IMR-90 (cell line): ENCODE measurements around the gene SAYSD1. TPM values are rescaled to one million over a fixed set of nuclear protein-coding genes. Genes with fewer than 3 reads are reported as not detected.

Source experiments
- ATAC-seq: fragments of 200-7000 bp; cut with Tn5 transposase; 2 replicates; pipeline ENCODE4 v1.9.1; 2020; ENCODE audit warnings: low read depth, mild to moderate bottlenecking, moderate library complexity
- BruUV-seq: library from RNA; stranded (reverse); fragments of 400-500 nt; replicated peaks from 2 replicates; lab custom pipeline; 2021; lab: Mats Ljungman, UMichigan
- CTCF ChIA-PET: fragments of 300-600 bp; formaldehyde crosslinking; extraction: SDS; loops from one replicate; lab custom pipeline; 2021; ENCODE audit warnings: antibody characterized with exemption; lab: Yijun Ruan, JAX
- POLR2A ChIA-PET: fragments of 300-600 bp; sonication (Branson Sonifier 250); formaldehyde crosslinking; loops from one replicate; lab custom pipeline; 2022; ENCODE audit warnings: antibody characterized with exemption; ENCODE audit not compliant: unreplicated experiment; lab: Charles Lee
- DNase-seq: peaks from one replicate; pipeline ENCODE4 v3.0.0; 2013
- H2AFZ ChIP-seq: replicated peaks from 2 replicates; pipeline ENCODE3; 2013; ENCODE audit warnings: low read length, mild to moderate bottlenecking; ENCODE audit not compliant: poor library complexity
- H2AK5ac ChIP-seq: 2 replicates; pipeline ENCODE4 v1.6.1; 2013; ENCODE audit warnings: low read depth, low read length, inconsistent platforms
- H2AK9ac ChIP-seq: replicated peaks from 2 replicates; pipeline ENCODE3; 2013; ENCODE audit warnings: mild to moderate bottlenecking, low read depth, low read length, moderate library complexity; ENCODE audit not compliant: poor library complexity
- H2BK120ac ChIP-seq: 2 replicates; pipeline ENCODE4 v1.6.1; 2013; ENCODE audit warnings: low read depth, low read length, inconsistent platforms
- H2BK15ac ChIP-seq: 3 replicates; pipeline ENCODE4 v1.6.1; 2013; ENCODE audit warnings: low read depth, low read length, inconsistent platforms
- H2BK20ac ChIP-seq: 2 replicates; pipeline ENCODE4 v1.6.1; 2013; ENCODE audit warnings: low read depth, mild to moderate bottlenecking, inconsistent platforms, low read length, moderate library complexity
- H2BK5ac ChIP-seq: 2 replicates; pipeline ENCODE4 v1.6.1; 2013; ENCODE audit warnings: mild to moderate bottlenecking, low read depth, low read length, inconsistent platforms; ENCODE audit not compliant: poor library complexity, severe bottlenecking
- H3K14ac ChIP-seq: replicated peaks from 2 replicates; pipeline ENCODE4 v1.6.1; 2013; ENCODE audit warnings: low read depth, low read length, inconsistent platforms
- H3K18ac ChIP-seq: 2 replicates; pipeline ENCODE4 v1.6.1; 2013; ENCODE audit warnings: low read depth, low read length, control low read depth
- H3K23ac ChIP-seq: 2 replicates; pipeline ENCODE4 v1.6.1; 2013; ENCODE audit warnings: low read depth, low read length, inconsistent platforms
- H3K27ac ChIP-seq: 2 replicates; pipeline ENCODE4 v1.5.1; 2013; ENCODE audit warnings: mild to moderate bottlenecking, control low read depth, low read length; ENCODE audit not compliant: insufficient read depth
- H3K27me3 ChIP-seq: 2 replicates; pipeline ENCODE4 v1.6.1; 2013; ENCODE audit warnings: low read length; ENCODE audit not compliant: control insufficient read depth, insufficient read depth
- H3K36me3 ChIP-seq: 2 replicates; pipeline ENCODE4 v1.6.1; 2013; ENCODE audit warnings: low read length, mixed read lengths; ENCODE audit not compliant: control insufficient read depth, insufficient read depth
- H3K4ac ChIP-seq: 2 replicates; pipeline ENCODE4 v1.6.1; 2013; ENCODE audit warnings: low read depth, low read length, inconsistent platforms
- H3K4me1 ChIP-seq: 2 replicates; pipeline ENCODE4 v1.6.1; 2013; ENCODE audit warnings: low read length, mixed read lengths; ENCODE audit not compliant: control insufficient read depth, insufficient read depth
- H3K4me2 ChIP-seq: 2 replicates; pipeline ENCODE4 v1.6.1; 2013; ENCODE audit warnings: low read depth, mild to moderate bottlenecking, control low read depth, low read length, moderate library complexity
- H3K4me3 ChIP-seq: 2 replicates; pipeline ENCODE4 v1.5.1; 2013; ENCODE audit warnings: low read depth, mild to moderate bottlenecking, control low read depth, low read length, moderate library complexity; ENCODE audit not compliant: insufficient read depth
- H3K56ac ChIP-seq: 2 replicates; pipeline ENCODE4 v1.6.1; 2013; ENCODE audit warnings: low read length, inconsistent platforms; ENCODE audit not compliant: insufficient read depth; ENCODE audit errors: extremely low read depth
- H3K79me1 ChIP-seq, 2 experiments: 2 replicates each; pipeline ENCODE4 v1.6.1; 2013; ENCODE audit warnings: low read length in 2 of 2, inconsistent platforms in 1 of 2, low read depth in 1 of 2
- H3K9ac ChIP-seq: 2 replicates; pipeline ENCODE4 v1.6.1; 2013; ENCODE audit warnings: low read depth, low read length, control low read depth
- H3K9me1 ChIP-seq: 2 replicates; pipeline ENCODE4 v1.6.1; 2013; ENCODE audit warnings: low read length, inconsistent platforms; ENCODE audit not compliant: insufficient read depth
- H3K9me3 ChIP-seq: 2 replicates; pipeline ENCODE4 v1.6.1; 2013; ENCODE audit warnings: low read length; ENCODE audit not compliant: control insufficient read depth, insufficient read depth
- H4K20me1 ChIP-seq: 2 replicates; pipeline ENCODE4 v1.6.1; 2013; ENCODE audit warnings: low read length, inconsistent platforms; ENCODE audit not compliant: insufficient read depth
- H4K5ac ChIP-seq: 2 replicates; pipeline ENCODE4 v1.6.1; 2013; ENCODE audit warnings: mild to moderate bottlenecking, low read depth, low read length, control low read depth
- H4K8ac ChIP-seq, 2 experiments: 2 replicates each; pipeline ENCODE4 v1.6.1; 2013; ENCODE audit warnings: low read depth in 2 of 2, low read length in 2 of 2, control low read depth in 1 of 2, inconsistent platforms in 1 of 2
- H4K91ac ChIP-seq: 2 replicates; pipeline ENCODE4 v1.6.1; 2013; ENCODE audit warnings: low read depth, low read length, inconsistent platforms; ENCODE audit not compliant: insufficient read depth
- FOS ChIP-seq: fragments of 150-350 bp; IDR thresholded peaks from 2 replicates; pipeline ENCODE4 v1.6.1; 2016; ENCODE audit warnings: low read depth, low read length
- RAD21 ChIP-seq: IDR thresholded peaks from 2 replicates; pipeline ENCODE4 v1.6.1; 2012; ENCODE audit warnings: low read length, improper control_type of control experiment
- WGBS, 2 experiments: methylation state at CpG; one replicate each; pipeline versions ENCODE4 v1.1.5 to v1.1.7; 2013; ENCODE audit warnings: missing lambda C conversion rate in 2 of 2; ENCODE audit not compliant: insufficient read length in 1 of 2; ENCODE audit errors: extremely low coverage in 2 of 2; 5-methylcytosine and 5-hydroxymethylcytosine counted together
- dilution Hi-C: fragments of 300-500 bp; cut with HindIII; formaldehyde crosslinking; loops from one replicate; pipeline ENCODE4 v1.14.3; 2018; ENCODE audit warnings: low sequenced_read_pairs; ENCODE audit not compliant: unreplicated experiment
- in situ Hi-C: fragments of 300-500 bp; cut with MboI; formaldehyde crosslinking; loops from 3 replicates; pipeline ENCODE4 v1.14.3; 2019; ENCODE audit warnings: low sequenced_read_pairs, inconsistent platforms, mixed read lengths
- intact Hi-C: fragments of 100-400 bp; cut with micrococcal nuclease; formaldehyde crosslinking; loops from 2 replicates; pipeline ENCODE4 v1.10.0; 2022
- polyA plus RNA-seq, 3 experiments: library from polyadenylated mRNA; depleted of rRNA; stranded (reverse); fragments of >200 nt; gene quantifications; 2 replicates each; pipeline ENCODE4 v1.2.3, GENCODE V29; 2012; ENCODE audit warnings: low replicate concordance in 1 of 3
- total RNA-seq: library from RNA; depleted of rRNA; stranded (reverse); fragments of >200 nt; gene quantifications from 2 replicates; pipeline ENCODE4 v1.2.3, GENCODE V29; 2012
- TF ChIP-seq, protein P1 (sequence below): fragments of 150-350 bp; IDR thresholded peaks from 2 replicates; pipeline ENCODE4 v1.6.1; 2017; ENCODE audit warnings: mild to moderate bottlenecking, antibody characterized with exemption, low read length, low read depth
- TF ChIP-seq, protein P2 (sequence below): conservative IDR thresholded peaks from 2 replicates; pipeline ENCODE4 v1.5.1; 2012; ENCODE audit warnings: mild to moderate bottlenecking, low read depth, low read length, improper control_type of control experiment

The SAYSD1 gene
- total and polyA plus RNA-seq, 2 of the 4 experiments (the other 2 are of a cell fraction) = 5.7 to 5.9 TPM

DNA sequence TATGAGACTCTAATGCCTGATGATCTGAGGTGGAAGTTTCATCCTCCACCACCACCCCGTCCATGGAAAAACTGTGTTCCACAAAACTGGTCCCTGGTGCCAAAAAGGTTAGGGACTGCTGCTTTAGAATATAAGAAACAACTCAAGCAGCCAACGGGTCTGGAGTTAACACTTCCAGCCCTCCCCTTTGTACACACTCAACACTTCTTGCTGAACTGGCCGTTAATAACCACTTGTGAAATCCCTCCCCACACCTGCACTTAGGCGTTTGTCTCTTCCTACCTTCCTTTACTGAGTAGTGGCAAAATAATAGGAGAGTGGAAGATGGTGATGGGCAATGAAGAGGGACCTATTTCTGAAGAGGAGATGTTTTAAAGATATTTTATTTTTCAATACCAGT is 10.5 kb downstream of the SAYSD1 start:
- intact Hi-C loops = loop anchor here (5.0 kb wide), 1 partner anchor 232 kb away; no protein-coding TSS in a partner anchor
- Histone ChIP-seq H2AK9ac (no peak overlapping the region), H4K8ac (no peak overlapping the region), H3K56ac (no peak overlapping the region), H3K4me3 (no peak overlapping the region), H3K36me3 (peaks cover 13% of the 10 kb centered on the region; the same call in 1 of the 2 replicates), H2AK5ac (no peak overlapping the region), H3K9me1 (no peaks in the 10 kb centered on the region), H4K91ac (no peak overlapping the region), H3K4ac (no peak overlapping the region), H4K5ac (no peak overlapping the region), H3K4me1 (peaks cover 3% of the 10 kb centered on the region; the same call in 1 of the 2 replicates), H3K23ac (no peak overlapping the region), H2BK15ac (no peak overlapping the region), H3K27me3 (no peaks in the 10 kb centered on the region), H3K18ac (no peak overlapping the region), H2BK5ac (no peak overlapping the region), H3K14ac (no peak overlapping the region), H3K79me1 (no peaks in the 10 kb centered on the region), H3K9me3 (no peaks in the 10 kb centered on the region), H3K27ac (no peak overlapping the region), H4K20me1 (no peaks in the 10 kb centered on the region), H3K4me2 (no peak overlapping the region), H2BK20ac (no peak overlapping the region), H2BK120ac (no peak overlapping the region), H3K9ac (no peak overlapping the region), H2AFZ (no peak overlapping the region)
- CTCF ChIA-PET = interaction anchor here (0.9 kb wide), 1 partner anchor 16 kb away, joined by 3 read pairs; no protein-coding TSS in a partner anchor
- dilution Hi-C loops = no loop called here
- POLR2A ChIA-PET = no interaction called here
- no CpG with 5 or more reads among the region's 4 CpGs for WGBS, 2 experiments
- in situ Hi-C loops = no loop called here
- DNase-seq = no peak
- TF ChIP-seq FOS (no peak), RAD21 (no peak)
- TF ChIP-seq, protein P1, sequence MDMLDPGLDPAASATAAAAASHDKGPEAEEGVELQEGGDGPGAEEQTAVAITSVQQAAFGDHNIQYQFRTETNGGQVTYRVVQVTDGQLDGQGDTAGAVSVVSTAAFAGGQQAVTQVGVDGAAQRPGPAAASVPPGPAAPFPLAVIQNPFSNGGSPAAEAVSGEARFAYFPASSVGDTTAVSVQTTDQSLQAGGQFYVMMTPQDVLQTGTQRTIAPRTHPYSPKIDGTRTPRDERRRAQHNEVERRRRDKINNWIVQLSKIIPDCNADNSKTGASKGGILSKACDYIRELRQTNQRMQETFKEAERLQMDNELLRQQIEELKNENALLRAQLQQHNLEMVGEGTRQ = no peak
- TF ChIP-seq, protein P2, sequence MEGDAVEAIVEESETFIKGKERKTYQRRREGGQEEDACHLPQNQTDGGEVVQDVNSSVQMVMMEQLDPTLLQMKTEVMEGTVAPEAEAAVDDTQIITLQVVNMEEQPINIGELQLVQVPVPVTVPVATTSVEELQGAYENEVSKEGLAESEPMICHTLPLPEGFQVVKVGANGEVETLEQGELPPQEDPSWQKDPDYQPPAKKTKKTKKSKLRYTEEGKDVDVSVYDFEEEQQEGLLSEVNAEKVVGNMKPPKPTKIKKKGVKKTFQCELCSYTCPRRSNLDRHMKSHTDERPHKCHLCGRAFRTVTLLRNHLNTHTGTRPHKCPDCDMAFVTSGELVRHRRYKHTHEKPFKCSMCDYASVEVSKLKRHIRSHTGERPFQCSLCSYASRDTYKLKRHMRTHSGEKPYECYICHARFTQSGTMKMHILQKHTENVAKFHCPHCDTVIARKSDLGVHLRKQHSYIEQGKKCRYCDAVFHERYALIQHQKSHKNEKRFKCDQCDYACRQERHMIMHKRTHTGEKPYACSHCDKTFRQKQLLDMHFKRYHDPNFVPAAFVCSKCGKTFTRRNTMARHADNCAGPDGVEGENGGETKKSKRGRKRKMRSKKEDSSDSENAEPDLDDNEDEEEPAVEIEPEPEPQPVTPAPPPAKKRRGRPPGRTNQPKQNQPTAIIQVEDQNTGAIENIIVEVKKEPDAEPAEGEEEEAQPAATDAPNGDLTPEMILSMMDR = no peak
- no peak for ATAC-seq
- no TSS peak for BruUV-seq
